PFSK-1 (cell line): ENCODE results near the gene NOC4L.

ENCODE experiments used
- FOXP2 ChIP-seq: optimal IDR thresholded peaks from 2 replicates; pipeline ENCODE3; 2011; ENCODE audit warnings: borderline replicate concordance, control low read depth, inconsistent platforms; ENCODE audit not compliant: insufficient read depth; ENCODE audit errors: extremely low read length, extremely low read depth
- POLR2AphosphoS5 ChIP-seq: IDR thresholded peaks from 2 replicates; pipeline ENCODE4 v1.6.1; 2012; ENCODE audit warnings: low read depth, mild to moderate bottlenecking, control low read depth, low read length, moderate library complexity
- SIN3A ChIP-seq: IDR thresholded peaks from 2 replicates; pipeline ENCODE4 v1.6.1; 2012; ENCODE audit warnings: mild to moderate bottlenecking, low read length, moderate library complexity, borderline replicate concordance; ENCODE audit not compliant: insufficient read depth
- TAF1 ChIP-seq: IDR thresholded peaks from 2 replicates; pipeline ENCODE4 v1.6.1; 2012; ENCODE audit warnings: low read length, control low read depth, borderline replicate concordance; ENCODE audit not compliant: insufficient read depth
- TF ChIP-seq, protein P1 (sequence below), 2 experiments: IDR thresholded peaks; 2 replicates each; pipeline versions ENCODE4 v1.6.1 to v1.8.0; 2011 to 2012; ENCODE audit warnings: low read depth in 2 of 2, low read length in 2 of 2, control low read depth in 1 of 2, inconsistent platforms in 1 of 2, mild to moderate bottlenecking in 1 of 2, moderate library complexity in 1 of 2; ENCODE audit not compliant: insufficient read depth in 1 of 2

NOC4L gene

DNA sequence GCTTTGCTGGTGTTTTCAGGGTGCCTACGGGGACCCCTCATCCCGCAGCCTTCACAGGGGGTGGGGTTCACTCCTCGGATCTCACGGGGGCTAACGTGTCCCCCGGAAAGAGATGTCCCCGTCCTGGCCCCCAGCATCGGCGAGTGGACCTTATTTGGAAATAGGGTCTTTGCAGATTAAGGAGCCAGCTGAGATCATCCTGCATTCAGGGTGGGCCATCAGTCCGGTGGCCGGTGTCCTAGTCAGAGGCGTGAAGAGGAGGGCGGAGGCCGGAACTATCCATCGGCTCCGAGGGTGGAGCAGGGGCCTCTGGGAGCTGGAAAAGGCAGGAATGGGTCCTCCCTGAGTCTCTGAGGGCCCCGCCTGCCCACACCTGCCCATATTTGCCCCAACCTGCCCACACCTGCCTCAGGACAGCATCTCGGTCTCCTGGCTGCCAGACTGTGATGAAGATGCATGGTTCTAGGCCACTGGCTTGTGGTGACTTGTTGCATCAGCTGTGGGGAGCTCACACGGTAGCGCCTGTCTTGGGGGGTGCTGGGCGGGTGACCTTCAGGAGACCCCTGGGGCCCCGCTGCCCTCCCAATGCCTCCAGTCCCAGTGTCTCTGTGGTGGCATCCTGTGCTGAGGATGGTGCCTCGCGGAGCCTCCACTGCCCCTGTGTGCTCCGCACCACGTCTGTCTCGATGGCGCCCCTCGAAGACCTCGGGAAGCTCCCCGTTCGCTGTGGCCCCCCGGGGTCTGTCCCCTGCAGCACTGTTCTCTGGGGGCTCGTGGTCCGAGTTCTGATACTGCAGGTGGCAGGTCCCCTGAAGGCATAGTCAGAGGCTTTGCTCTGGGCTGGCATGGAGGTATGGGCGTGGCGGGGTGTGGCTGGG is 14.7 kb downstream of the NOC4L start:
- no peak for TF ChIP-seq SIN3A
- TF ChIP-seq, protein P1, sequence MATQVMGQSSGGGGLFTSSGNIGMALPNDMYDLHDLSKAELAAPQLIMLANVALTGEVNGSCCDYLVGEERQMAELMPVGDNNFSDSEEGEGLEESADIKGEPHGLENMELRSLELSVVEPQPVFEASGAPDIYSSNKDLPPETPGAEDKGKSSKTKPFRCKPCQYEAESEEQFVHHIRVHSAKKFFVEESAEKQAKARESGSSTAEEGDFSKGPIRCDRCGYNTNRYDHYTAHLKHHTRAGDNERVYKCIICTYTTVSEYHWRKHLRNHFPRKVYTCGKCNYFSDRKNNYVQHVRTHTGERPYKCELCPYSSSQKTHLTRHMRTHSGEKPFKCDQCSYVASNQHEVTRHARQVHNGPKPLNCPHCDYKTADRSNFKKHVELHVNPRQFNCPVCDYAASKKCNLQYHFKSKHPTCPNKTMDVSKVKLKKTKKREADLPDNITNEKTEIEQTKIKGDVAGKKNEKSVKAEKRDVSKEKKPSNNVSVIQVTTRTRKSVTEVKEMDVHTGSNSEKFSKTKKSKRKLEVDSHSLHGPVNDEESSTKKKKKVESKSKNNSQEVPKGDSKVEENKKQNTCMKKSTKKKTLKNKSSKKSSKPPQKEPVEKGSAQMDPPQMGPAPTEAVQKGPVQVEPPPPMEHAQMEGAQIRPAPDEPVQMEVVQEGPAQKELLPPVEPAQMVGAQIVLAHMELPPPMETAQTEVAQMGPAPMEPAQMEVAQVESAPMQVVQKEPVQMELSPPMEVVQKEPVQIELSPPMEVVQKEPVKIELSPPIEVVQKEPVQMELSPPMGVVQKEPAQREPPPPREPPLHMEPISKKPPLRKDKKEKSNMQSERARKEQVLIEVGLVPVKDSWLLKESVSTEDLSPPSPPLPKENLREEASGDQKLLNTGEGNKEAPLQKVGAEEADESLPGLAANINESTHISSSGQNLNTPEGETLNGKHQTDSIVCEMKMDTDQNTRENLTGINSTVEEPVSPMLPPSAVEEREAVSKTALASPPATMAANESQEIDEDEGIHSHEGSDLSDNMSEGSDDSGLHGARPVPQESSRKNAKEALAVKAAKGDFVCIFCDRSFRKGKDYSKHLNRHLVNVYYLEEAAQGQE (IDR thresholded peaks at IDR 0.05; ENCODE audit: insufficient read depth in 1 of 2, low read depth in 2 of 2, low read length in 2 of 2) = no peak
- no peak for TF ChIP-seq TAF1
- TF ChIP-seq POLR2AphosphoS5 = no peak
- TF ChIP-seq FOXP2 = no peak

DNA sequence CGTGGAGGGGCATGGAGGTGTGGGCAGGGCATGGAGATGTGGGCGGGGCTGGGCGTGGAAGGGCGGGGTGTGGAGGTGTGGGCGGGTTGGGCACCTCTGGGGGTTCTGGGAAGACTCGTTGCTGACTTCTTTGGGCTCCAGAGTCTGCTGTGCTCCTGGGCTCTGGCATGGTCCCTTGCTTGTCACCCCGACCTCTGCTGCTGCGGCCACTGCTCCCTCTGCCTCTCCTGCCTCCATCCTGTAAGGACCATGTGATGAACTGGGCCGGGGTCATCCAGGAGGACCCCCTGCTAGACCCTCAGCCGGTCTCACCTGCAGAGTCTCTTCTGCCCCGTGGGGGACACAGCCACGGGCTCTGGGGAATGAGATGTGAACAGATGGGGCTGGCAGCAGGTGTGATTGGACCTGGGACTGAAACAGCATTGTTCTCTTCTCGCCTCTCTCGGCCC is 15.3 kb downstream of the NOC4L start:
- TF ChIP-seq FOXP2 (no peak), POLR2AphosphoS5 (no peak), TAF1 (no peak), SIN3A (no peak)
- TF ChIP-seq, protein P1 (IDR thresholded peaks at IDR 0.05; ENCODE audit: insufficient read depth in 1 of 2, low read depth in 2 of 2, low read length in 2 of 2) = no peak

DNA sequence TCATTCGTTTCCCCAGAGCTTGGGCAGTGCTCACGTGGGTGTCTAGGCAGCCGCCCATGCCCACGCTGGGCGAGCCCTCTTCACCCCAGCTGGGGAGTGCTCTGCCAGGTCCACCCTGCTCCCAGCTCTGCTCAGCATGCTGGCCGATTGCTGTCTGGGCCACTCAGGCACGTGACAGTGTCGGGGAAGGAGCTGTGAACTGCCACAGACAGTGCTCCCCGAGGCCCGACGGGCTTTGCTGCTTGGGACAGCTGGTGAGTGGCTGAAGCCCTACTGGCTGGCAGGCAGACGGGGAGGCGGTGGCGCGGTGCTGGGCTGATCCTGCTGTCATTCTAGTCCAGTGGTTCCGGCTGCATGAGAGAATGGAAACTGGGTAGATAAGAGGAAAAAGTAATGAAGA is 15.8 kb downstream of the NOC4L start:
- TF ChIP-seq POLR2AphosphoS5 = no peak
- TF ChIP-seq, protein P1 (IDR thresholded peaks at IDR 0.05; ENCODE audit: insufficient read depth in 1 of 2, low read depth in 2 of 2, low read length in 2 of 2) = no peak
- no peak for TF ChIP-seq SIN3A
- no peak for TF ChIP-seq TAF1
- TF ChIP-seq FOXP2 = no peak

DNA sequence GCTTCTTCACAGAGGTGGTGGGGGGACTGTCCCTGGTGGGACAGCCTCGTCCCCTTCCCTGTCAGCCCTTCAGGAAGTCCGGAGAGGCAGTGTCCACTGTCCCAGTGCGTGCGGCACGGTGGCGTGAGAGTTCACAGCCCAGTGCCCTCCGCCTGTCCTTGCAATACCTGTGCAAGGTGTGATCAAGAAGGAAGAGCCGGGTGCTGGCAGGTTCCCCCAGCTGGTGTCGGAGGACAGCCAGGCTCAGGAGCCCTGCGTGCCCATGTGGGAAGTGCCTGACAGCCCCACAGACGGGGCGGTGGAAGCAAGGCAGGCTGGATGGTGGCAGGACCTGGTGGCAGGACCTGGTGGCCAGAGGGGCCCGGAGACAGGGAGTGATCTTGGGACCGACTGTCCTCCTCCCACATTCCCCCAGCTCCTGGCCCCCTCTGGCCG is 16.4 kb downstream of the NOC4L start:
- TF ChIP-seq TAF1 = no peak
- TF ChIP-seq FOXP2 = no peak
- no peak for TF ChIP-seq SIN3A
- TF ChIP-seq, protein P1 (IDR thresholded peaks at IDR 0.05; ENCODE audit: insufficient read depth in 1 of 2, low read depth in 2 of 2, low read length in 2 of 2) = no peak
- TF ChIP-seq POLR2AphosphoS5 = no peak
